ENCODE measurements around the gene ITIH1.

- TF ChIP-seq YY1 (IDR thresholded peaks at IDR 0.05; ENCODE audit: insufficient read depth, insufficient read length) (no peak), ZNF274 (IDR thresholded peaks at IDR 0.05; ENCODE audit: low read depth, low read length) (no peak)
Observed at GRCh38 chr3:52809149-52809548, 31.8 kb downstream of the ITIH1 start.
